Measurements from ENCODE around the gene THAP4.

The THAP4 gene

DNA sequence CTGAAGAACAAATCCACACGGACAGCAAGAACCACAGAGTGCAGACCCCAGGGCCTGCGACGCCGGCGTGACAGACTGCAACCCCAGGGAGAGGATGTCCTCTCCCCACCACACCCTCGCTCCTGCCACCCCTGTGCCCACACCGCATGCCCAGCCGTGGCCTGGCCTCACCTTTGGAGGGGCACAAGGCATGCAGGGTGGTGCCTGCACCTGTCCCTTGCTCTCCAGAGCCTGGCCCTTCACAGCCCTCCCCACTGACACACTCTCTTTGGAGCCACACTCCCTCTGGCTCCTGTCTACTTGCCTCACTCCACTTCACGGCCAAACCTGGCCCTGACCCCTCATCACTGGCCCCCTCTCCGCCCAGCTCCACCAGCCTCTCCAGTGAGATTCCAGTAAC, 9.3 kb downstream of the THAP4 start:
- ATAC-seq = no peak
- TF ChIP-seq CREB5 (CRISPR knock-in tag; IDR thresholded peaks at IDR 0.05; ENCODE audit: low read depth) (no peak), PPARA (CRISPR knock-in tag; IDR thresholded peaks at IDR 0.05; ENCODE audit: borderline replicate concordance) (no peak)

GRCh38 chr2:241620419-241620769, 16.6 kb downstream of the THAP4 start:
- ATAC-seq = no peak
- TF ChIP-seq SNAI2 (CRISPR knock-in tag; IDR thresholded peaks at IDR 0.05) (no peak), GLIS3 (CRISPR knock-in tag; IDR thresholded peaks at IDR 0.05) (no peak), PPARA (CRISPR knock-in tag; IDR thresholded peaks at IDR 0.05; ENCODE audit: borderline replicate concordance) (no peak), ARNTL (CRISPR knock-in tag; IDR thresholded peaks at IDR 0.05; ENCODE audit: borderline replicate concordance, low read depth) (no peak)
- TF ChIP-seq, protein P1, sequence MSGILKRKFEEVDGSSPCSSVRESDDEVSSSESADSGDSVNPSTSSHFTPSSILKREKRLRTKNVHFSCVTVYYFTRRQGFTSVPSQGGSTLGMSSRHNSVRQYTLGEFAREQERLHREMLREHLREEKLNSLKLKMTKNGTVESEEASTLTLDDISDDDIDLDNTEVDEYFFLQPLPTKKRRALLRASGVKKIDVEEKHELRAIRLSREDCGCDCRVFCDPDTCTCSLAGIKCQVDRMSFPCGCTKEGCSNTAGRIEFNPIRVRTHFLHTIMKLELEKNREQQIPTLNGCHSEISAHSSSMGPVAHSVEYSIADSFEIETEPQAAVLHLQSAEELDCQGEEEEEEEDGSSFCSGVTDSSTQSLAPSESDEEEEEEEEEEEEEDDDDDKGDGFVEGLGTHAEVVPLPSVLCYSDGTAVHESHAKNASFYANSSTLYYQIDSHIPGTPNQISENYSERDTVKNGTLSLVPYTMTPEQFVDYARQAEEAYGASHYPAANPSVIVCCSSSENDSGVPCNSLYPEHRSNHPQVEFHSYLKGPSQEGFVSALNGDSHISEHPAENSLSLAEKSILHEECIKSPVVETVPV (CRISPR knock-in tag; IDR thresholded peaks at IDR 0.05) = no peak
- TF ChIP-seq, protein P2, sequence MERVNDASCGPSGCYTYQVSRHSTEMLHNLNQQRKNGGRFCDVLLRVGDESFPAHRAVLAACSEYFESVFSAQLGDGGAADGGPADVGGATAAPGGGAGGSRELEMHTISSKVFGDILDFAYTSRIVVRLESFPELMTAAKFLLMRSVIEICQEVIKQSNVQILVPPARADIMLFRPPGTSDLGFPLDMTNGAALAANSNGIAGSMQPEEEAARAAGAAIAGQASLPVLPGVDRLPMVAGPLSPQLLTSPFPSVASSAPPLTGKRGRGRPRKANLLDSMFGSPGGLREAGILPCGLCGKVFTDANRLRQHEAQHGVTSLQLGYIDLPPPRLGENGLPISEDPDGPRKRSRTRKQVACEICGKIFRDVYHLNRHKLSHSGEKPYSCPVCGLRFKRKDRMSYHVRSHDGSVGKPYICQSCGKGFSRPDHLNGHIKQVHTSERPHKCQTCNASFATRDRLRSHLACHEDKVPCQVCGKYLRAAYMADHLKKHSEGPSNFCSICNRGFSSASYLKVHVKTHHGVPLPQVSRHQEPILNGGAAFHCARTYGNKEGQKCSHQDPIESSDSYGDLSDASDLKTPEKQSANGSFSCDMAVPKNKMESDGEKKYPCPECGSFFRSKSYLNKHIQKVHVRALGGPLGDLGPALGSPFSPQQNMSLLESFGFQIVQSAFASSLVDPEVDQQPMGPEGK (CRISPR knock-in tag; IDR thresholded peaks at IDR 0.05; ENCODE audit: borderline replicate concordance) = no peak

DNA sequence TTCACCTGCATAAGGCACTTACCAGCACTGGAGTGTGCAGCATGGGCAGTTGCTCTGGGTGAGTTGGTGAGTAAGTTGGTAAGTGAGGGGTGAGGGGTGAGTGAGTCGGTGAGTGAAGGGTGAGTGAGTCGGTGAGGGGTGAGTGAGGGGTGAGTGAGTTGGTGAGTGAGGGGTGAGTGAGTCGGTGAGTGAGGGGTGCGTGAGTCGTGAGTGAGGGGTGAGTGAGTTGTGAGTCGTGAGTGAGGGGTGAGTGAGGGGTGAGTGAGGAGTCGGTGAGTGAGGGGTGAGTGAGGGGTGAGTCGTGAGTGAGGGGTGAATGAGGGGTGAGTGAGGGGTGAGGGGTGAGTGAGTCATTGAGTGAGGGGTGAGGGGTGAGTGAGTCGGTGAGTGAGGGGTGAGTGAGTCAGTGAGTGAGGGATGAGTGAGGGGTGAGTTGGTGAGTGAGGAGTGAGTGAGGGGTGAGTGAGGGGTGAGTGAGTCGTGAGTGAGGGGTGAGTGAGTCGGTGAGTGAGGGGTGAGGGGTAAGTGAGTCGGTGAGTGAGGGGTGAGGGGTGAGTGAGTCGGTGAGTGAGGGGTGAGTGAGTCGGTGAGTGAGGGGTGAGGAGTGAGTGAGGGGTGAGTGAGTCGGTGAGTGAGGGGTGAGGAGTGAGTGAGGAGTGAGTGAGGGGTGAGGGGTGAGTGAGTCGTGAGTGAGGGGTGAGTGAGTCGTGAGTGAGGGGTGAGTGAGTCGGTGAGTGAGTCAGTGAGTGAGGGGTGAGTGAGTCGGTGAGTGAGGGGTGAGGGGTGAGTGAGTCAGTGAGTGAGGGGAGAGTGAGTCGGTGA, 17.1 kb downstream of the THAP4 start:
- ATAC-seq = no peak
- TF ChIP-seq BACH2 (CRISPR knock-in tag; IDR thresholded peaks at IDR 0.05; ENCODE audit: borderline replicate concordance) = no peak
- no peak for TF ChIP-seq PPARA (CRISPR knock-in tag; IDR thresholded peaks at IDR 0.05; ENCODE audit: borderline replicate concordance)
- TF ChIP-seq TSHZ2 (CRISPR knock-in tag; IDR thresholded peaks at IDR 0.05) = no peak
- TF ChIP-seq OSR1 (CRISPR knock-in tag; IDR thresholded peaks at IDR 0.05) = no peak
- no peak for TF ChIP-seq TCF4 (CRISPR knock-in tag; IDR thresholded peaks at IDR 0.05; ENCODE audit: borderline replicate concordance)
- no peak for TF ChIP-seq SNAI2 (CRISPR knock-in tag; IDR thresholded peaks at IDR 0.05)
- TF ChIP-seq ARNTL (CRISPR knock-in tag; IDR thresholded peaks at IDR 0.05; ENCODE audit: borderline replicate concordance, low read depth) = no peak
- TF ChIP-seq, protein P3, sequence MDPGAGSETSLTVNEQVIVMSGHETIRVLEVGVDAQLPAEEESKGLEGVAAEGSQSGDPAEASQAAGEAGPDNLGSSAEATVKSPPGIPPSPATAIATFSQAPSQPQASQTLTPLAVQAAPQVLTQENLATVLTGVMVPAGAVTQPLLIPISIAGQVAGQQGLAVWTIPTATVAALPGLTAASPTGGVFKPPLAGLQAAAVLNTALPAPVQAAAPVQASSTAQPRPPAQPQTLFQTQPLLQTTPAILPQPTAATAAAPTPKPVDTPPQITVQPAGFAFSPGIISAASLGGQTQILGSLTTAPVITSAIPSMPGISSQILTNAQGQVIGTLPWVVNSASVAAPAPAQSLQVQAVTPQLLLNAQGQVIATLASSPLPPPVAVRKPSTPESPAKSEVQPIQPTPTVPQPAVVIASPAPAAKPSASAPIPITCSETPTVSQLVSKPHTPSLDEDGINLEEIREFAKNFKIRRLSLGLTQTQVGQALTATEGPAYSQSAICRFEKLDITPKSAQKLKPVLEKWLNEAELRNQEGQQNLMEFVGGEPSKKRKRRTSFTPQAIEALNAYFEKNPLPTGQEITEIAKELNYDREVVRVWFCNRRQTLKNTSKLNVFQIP (CRISPR knock-in tag; IDR thresholded peaks at IDR 0.05; ENCODE audit: borderline replicate concordance, low read depth) = no peak
- no peak for TF ChIP-seq ZNF565 (CRISPR knock-in tag; conservative IDR thresholded peaks at IDR 0.05; ENCODE audit: low read depth)
- TF ChIP-seq RARB (CRISPR knock-in tag; IDR thresholded peaks at IDR 0.05) = no peak

DNA sequence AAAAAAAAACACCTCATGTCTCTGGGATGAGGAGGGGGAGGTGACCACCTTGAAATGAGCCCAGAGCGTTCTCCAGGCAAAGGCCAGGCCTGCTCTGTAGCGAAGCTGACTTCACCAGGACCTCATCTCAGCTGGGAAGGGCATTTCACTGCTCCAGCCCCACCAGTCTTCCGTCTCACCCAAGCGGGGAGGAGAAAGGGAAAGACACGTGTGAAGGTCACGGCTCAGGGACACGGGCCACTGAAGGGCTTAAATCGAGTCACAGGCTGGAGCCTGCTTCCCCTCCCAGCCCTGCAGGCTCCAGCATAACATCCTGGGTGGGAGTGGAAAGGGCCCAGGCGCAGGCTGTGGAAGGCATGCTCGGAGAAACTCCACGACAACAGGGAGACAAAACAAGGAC, 18.1 kb downstream of the THAP4 start:
- ATAC-seq = no peak
- TF ChIP-seq ISL1 (CRISPR knock-in tag; IDR thresholded peaks at IDR 0.05) = no peak
- TF ChIP-seq CREB5 (CRISPR knock-in tag; IDR thresholded peaks at IDR 0.05; ENCODE audit: low read depth) = no peak
- no peak for TF ChIP-seq ZNF8 (CRISPR knock-in tag; IDR thresholded peaks at IDR 0.05)
- no peak for TF ChIP-seq SNAI2 (CRISPR knock-in tag; IDR thresholded peaks at IDR 0.05)
- TF ChIP-seq ZC3H10 (CRISPR knock-in tag; IDR thresholded peaks at IDR 0.05) = no peak
- TF ChIP-seq ARNTL (CRISPR knock-in tag; IDR thresholded peaks at IDR 0.05; ENCODE audit: borderline replicate concordance, low read depth) = no peak
- no peak for TF ChIP-seq ZFP30 (CRISPR knock-in tag; IDR thresholded peaks at IDR 0.05)
- TF ChIP-seq, protein P1 (CRISPR knock-in tag; IDR thresholded peaks at IDR 0.05) = no peak
- no peak for TF ChIP-seq TSHZ2 (CRISPR knock-in tag; IDR thresholded peaks at IDR 0.05)
- TF ChIP-seq ZNF565 (CRISPR knock-in tag; conservative IDR thresholded peaks at IDR 0.05; ENCODE audit: low read depth) = no peak
- TF ChIP-seq ZNF70 (CRISPR knock-in tag; IDR thresholded peaks at IDR 0.05) = no peak
